Inflammatory macrophage treated with lipopolysaccharide for 1 hour (primary cell): Measurements from ENCODE around the gene STRIP1.

ENCODE experiments used
- DNase-seq, 2 donors: peaks; one replicate each; pipeline ENCODE4 v3.0.0-alpha.2; 2020 to 2022

STRIP1 gene

GRCh38 chr1:110034451-110035235 is at the start of gene STRIP1:
Gene STRIP1, plus strand, starts transcription at chr1:110034624. Its CDS starts 14 bp downstream, at chr1:110034638.
- DNase-seq: peak; percentile 95 to 99

GRCh38 chr1:109985247-109986053 is 49.0 kb upstream of the STRIP1 start:
- peak in 1 of 2 donors; percentile 47 for DNase-seq

GRCh38 chr1:109986054-109986444 is 48.4 kb upstream of the STRIP1 start:
- no peak for DNase-seq

- no peak for DNase-seq
These were observed 46.0 kb upstream of the STRIP1 start for GRCh38 chr1:109988349-109988914.

- peak; percentile 70 to 73 for DNase-seq
These were observed 44.7 kb upstream of the STRIP1 start for GRCh38 chr1:109989506-109990301.

- no peak for DNase-seq
These were observed 44.1 kb upstream of the STRIP1 start for GRCh38 chr1:109990302-109990653.

GRCh38 chr1:109991400-109991925 is 43.0 kb upstream of the STRIP1 start:
- DNase-seq: no peak

GRCh38 chr1:109993885-109994284 is 40.5 kb upstream of the STRIP1 start:
- DNase-seq: no peak

- no peak for DNase-seq
These were observed 39.8 kb upstream of the STRIP1 start for GRCh38 chr1:109994654-109995053.

- no peak for DNase-seq
These were observed 38.9 kb upstream of the STRIP1 start for GRCh38 chr1:109995536-109995935.

- DNase-seq: peak; percentile 52 to 63
These were observed 37.9 kb upstream of the STRIP1 start for GRCh38 chr1:109996476-109996875.

GRCh38 chr1:109997204-109997866 is 37.1 kb upstream of the STRIP1 start:
- DNase-seq: no peak

- no peak for DNase-seq
These were observed 36.6 kb upstream of the STRIP1 start for GRCh38 chr1:109997867-109998229.

- peak in 1 of 2 donors; percentile 40 for DNase-seq
These were observed 31.7 kb upstream of the STRIP1 start for GRCh38 chr1:110002695-110003094.

- peak; percentile 75 to 82 for DNase-seq
These were observed 30.5 kb upstream of the STRIP1 start for GRCh38 chr1:110003747-110004428.

- no peak for DNase-seq
These were observed 29.8 kb upstream of the STRIP1 start for GRCh38 chr1:110004583-110004982.

GRCh38 chr1:110005971-110006370 is 28.5 kb upstream of the STRIP1 start:
- DNase-seq: no peak

GRCh38 chr1:110006516-110006915 is 27.9 kb upstream of the STRIP1 start:
- DNase-seq: no peak

GRCh38 chr1:110007046-110007830 is 27.2 kb upstream of the STRIP1 start:
- no peak for DNase-seq

GRCh38 chr1:110008971-110009565 is 25.4 kb upstream of the STRIP1 start:
- no peak for DNase-seq
